CD14-positive monocyte (primary cell): Measurements from ENCODE around the gene GAD1. TPM values are rescaled to one million over a fixed set of nuclear protein-coding genes. Genes with fewer than 3 reads are reported as not detected.

Source experiments
- DNase-seq, 3 donors: peaks; one replicate each; pipeline ENCODE4 v3.0.0-alpha.2; 2011 to 2022
- H2AFZ ChIP-seq: 2 replicates; pipeline ENCODE4 v1.6.0; 2012; ENCODE audit warnings: mild to moderate bottlenecking, low read depth, low read length, inconsistent platforms; ENCODE audit not compliant: insufficient read depth, poor library complexity, severe bottlenecking
- H3K27ac ChIP-seq, 2 donors: 1 replicate in 1 of 2; 2 replicates in 1 of 2; pipeline ENCODE4 v1.5.1; 2012 to 2013; ENCODE audit warnings: low read length in 2 of 2, control low read depth in 1 of 2, inconsistent platforms in 1 of 2, low read depth in 1 of 2, mild to moderate bottlenecking in 1 of 2
- H3K27me3 ChIP-seq, 2 donors: one replicate each; pipeline versions ENCODE4 v1.6.0 to v1.6.1; 2011 to 2013; ENCODE audit warnings: low read length in 2 of 2; ENCODE audit not compliant: control insufficient read depth in 2 of 2, insufficient read depth in 2 of 2
- H3K36me3 ChIP-seq, 2 donors: replicated peaks in 1 of 2; 1 replicate in 1 of 2; 2 replicates in 1 of 2; pipeline versions ENCODE4 v1.5.1 to v1.6.1; 2012 to 2013; ENCODE audit warnings: low read length in 2 of 2, control low read depth in 1 of 2, inconsistent platforms in 1 of 2, mild to moderate bottlenecking in 1 of 2; ENCODE audit not compliant: insufficient read depth in 2 of 2, control insufficient read depth in 1 of 2
- H3K4me1 ChIP-seq, 2 donors: 1 replicate in 1 of 2; 2 replicates in 1 of 2; pipeline versions ENCODE4 v1.5.1 to v1.6.1; 2012 to 2013; ENCODE audit warnings: low read length in 2 of 2, control low read depth in 1 of 2, inconsistent platforms in 1 of 2, mild to moderate bottlenecking in 1 of 2, moderate library complexity in 1 of 2; ENCODE audit not compliant: insufficient read depth in 2 of 2, control insufficient read depth in 1 of 2
- H3K4me2 ChIP-seq: replicated peaks from 2 replicates; pipeline ENCODE3; 2012; ENCODE audit warnings: low read length, moderate library complexity, mild to moderate bottlenecking; ENCODE audit not compliant: poor library complexity, severe bottlenecking; ENCODE audit errors: extremely low read depth
- H3K4me3 ChIP-seq, 3 experiments: fragments of 200-600 bp in 1 of 3; sonication (generic) in 1 of 3; replicated peaks in 1 of 3; 1 replicate in 2 of 3; 2 replicates in 1 of 3; pipeline ENCODE4 v1.5.1; 2011 to 2013; ENCODE audit warnings: low read length in 3 of 3, mild to moderate bottlenecking in 3 of 3, control low read depth in 2 of 3, low read depth in 2 of 3, inconsistent platforms in 1 of 3, moderate library complexity in 1 of 3
- H3K79me2 ChIP-seq: 2 replicates; pipeline ENCODE4 v1.6.0; 2012; ENCODE audit warnings: mild to moderate bottlenecking, control low read depth, inconsistent platforms, low read length, moderate library complexity; ENCODE audit not compliant: insufficient read depth
- H3K9ac ChIP-seq: 2 replicates; pipeline ENCODE4 v1.6.0; 2017; ENCODE audit warnings: low read length, mild to moderate bottlenecking; ENCODE audit not compliant: insufficient read depth, poor library complexity, severe bottlenecking
- H3K9me3 ChIP-seq, 2 donors: replicated peaks in 1 of 2; 1 replicate in 1 of 2; 2 replicates in 1 of 2; pipeline versions ENCODE4 v1.5.1 to v1.6.1; 2012 to 2013; ENCODE audit warnings: low read length in 2 of 2, control low read depth in 1 of 2; ENCODE audit not compliant: control insufficient read depth in 1 of 2, insufficient read depth in 1 of 2
- H4K20me1 ChIP-seq: 2 replicates; pipeline ENCODE4 v1.6.0; 2012; ENCODE audit warnings: mild to moderate bottlenecking, low read length, control low read depth, moderate library complexity; ENCODE audit not compliant: insufficient read depth
- H3K27ac Mint-ChIP-seq, 7 donors: one replicate each; pipeline ENCODE4 v1.8.0; 2020; ENCODE audit warnings: mild to moderate bottlenecking in 7 of 7, mixed read lengths in 7 of 7, moderate library complexity in 6 of 7, inconsistent platforms in 2 of 7
- H3K27me3 Mint-ChIP-seq, 3 donors: one replicate each; pipeline ENCODE4 v1.8.0; 2021 to 2022; ENCODE audit warnings: low read depth in 3 of 3, mild to moderate bottlenecking in 3 of 3, mixed read lengths in 3 of 3, moderate library complexity in 3 of 3, inconsistent platforms in 1 of 3
- H3K36me3 Mint-ChIP-seq, 2 donors: one replicate each; pipeline ENCODE4 v1.8.0; 2020; ENCODE audit warnings: mixed read lengths in 2 of 2, inconsistent platforms in 1 of 2, mild to moderate bottlenecking in 1 of 2
- H3K4me1 Mint-ChIP-seq: one replicate; pipeline ENCODE4 v1.8.0; 2020; ENCODE audit warnings: mild to moderate bottlenecking, mixed read lengths
- H3K4me3 Mint-ChIP-seq, 2 donors: one replicate each; pipeline ENCODE4 v1.8.0; 2020; ENCODE audit warnings: mild to moderate bottlenecking in 2 of 2, mixed read lengths in 2 of 2, moderate library complexity in 1 of 2
- H3K9me3 Mint-ChIP-seq, 7 donors: one replicate each; pipeline ENCODE4 v1.8.0; 2020 to 2022; ENCODE audit warnings: mixed read lengths in 7 of 7, mild to moderate bottlenecking in 6 of 7, moderate library complexity in 6 of 7, inconsistent platforms in 2 of 7
- WGBS: methylation state at CpG from one replicate; pipeline ENCODE4 v1.1.5; 2013; ENCODE audit warnings: missing lambda C conversion rate; ENCODE audit not compliant: insufficient coverage; 5-methylcytosine and 5-hydroxymethylcytosine counted together
- intact Hi-C, 2 donors: fragments of 100-400 bp; cut with micrococcal nuclease; formaldehyde crosslinking; loops; one replicate each; pipeline versions ENCODE4 v1.15.0 to v1.15.1; 2023
- polyA plus RNA-seq, 3 donors: library from polyadenylated mRNA; depleted of rRNA in 1 of 3; unstranded in 2 of 3; stranded (reverse) in 1 of 3; fragments of 300-500 nt in 2 of 3; fragments of >200 nt in 1 of 3; fragmentation: Illumina TruSeq in 2 of 3; gene quantifications; 1 replicate in 2 of 3; 2 replicates in 1 of 3; pipeline ENCODE4 v1.2.3, GENCODE V29; 2012 to 2021
- TF ChIP-seq, protein P1 (sequence below): fragments of 200-600 bp; IDR thresholded peaks from one replicate; pipeline ENCODE4 v1.8.0; 2022; ENCODE audit warnings: antibody characterized with exemption, mild to moderate bottlenecking

The GAD1 gene
- polyA plus RNA-seq, 3 donors = 0.08 TPM; not detected in 2

DNA sequence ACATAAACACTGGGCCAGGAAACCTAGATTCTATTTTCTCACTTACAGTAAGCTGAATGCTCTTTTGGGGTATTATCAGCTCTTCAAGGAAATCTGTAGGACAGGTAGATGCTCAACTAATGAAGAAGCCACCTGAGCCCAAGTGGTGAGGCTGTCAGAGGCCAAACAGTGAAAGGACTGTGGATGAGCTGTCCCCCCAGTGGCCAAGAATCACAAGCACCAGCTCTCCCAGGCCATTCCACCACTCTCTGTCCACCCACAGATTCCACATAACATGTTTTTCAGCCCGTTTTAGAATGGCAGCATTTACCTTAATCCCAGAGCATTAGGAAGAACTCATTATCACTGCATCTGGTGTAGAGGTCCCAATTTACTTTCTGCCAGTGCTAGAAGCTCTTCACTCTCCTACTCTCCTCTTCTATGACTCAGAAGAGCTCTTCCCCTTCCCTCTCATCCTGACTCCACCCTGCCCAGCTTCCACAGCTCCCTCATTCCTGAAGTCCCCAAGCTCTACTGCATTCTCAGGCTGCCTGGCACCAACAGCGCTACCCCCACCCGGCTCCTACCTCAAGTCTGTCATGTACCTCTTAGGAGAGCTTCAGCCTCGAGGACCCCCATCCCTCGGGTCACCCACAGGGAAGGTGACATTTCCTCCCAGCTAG, 68.6 kb downstream of the GAD1 start:
- H3K9ac ChIP-seq = no peak overlapping the region
- Mint-ChIP-seq H3K27ac (no peak overlapping the region), H3K27me3 (peaks cover 1 to 11% (median 4%) of the 10 kb centered on the region in 3 donors), H3K9me3 (peaks cover 0 to 6% (median 1%) of the 10 kb centered on the region in 7 donors), H3K36me3 (no peaks in the 10 kb centered on the region), H3K4me3 (no peak overlapping the region), H3K4me1 (no peaks in the 10 kb centered on the region)
- intact Hi-C loops = no loop called here
- no peaks in the 10 kb centered on the region for H3K36me3 ChIP-seq
- no peak overlapping the region for H2AFZ ChIP-seq
- H3K27me3 ChIP-seq = no peaks in the 10 kb centered on the region
- no peaks in the 10 kb centered on the region for H4K20me1 ChIP-seq
- no peaks in the 10 kb centered on the region for H3K4me1 ChIP-seq
- H3K9me3 ChIP-seq = no peaks in the 10 kb centered on the region
- WGBS = 93% methylated on average over 5 of the region's 5 CpGs
- no peak for DNase-seq
- no peaks in the 10 kb centered on the region for H3K79me2 ChIP-seq
- H3K4me2 ChIP-seq = no peak overlapping the region
- no peak overlapping the region for H3K4me3 ChIP-seq
- no peak overlapping the region for H3K27ac ChIP-seq
- TF ChIP-seq, protein P1, sequence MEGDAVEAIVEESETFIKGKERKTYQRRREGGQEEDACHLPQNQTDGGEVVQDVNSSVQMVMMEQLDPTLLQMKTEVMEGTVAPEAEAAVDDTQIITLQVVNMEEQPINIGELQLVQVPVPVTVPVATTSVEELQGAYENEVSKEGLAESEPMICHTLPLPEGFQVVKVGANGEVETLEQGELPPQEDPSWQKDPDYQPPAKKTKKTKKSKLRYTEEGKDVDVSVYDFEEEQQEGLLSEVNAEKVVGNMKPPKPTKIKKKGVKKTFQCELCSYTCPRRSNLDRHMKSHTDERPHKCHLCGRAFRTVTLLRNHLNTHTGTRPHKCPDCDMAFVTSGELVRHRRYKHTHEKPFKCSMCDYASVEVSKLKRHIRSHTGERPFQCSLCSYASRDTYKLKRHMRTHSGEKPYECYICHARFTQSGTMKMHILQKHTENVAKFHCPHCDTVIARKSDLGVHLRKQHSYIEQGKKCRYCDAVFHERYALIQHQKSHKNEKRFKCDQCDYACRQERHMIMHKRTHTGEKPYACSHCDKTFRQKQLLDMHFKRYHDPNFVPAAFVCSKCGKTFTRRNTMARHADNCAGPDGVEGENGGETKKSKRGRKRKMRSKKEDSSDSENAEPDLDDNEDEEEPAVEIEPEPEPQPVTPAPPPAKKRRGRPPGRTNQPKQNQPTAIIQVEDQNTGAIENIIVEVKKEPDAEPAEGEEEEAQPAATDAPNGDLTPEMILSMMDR = no peak

DNA sequence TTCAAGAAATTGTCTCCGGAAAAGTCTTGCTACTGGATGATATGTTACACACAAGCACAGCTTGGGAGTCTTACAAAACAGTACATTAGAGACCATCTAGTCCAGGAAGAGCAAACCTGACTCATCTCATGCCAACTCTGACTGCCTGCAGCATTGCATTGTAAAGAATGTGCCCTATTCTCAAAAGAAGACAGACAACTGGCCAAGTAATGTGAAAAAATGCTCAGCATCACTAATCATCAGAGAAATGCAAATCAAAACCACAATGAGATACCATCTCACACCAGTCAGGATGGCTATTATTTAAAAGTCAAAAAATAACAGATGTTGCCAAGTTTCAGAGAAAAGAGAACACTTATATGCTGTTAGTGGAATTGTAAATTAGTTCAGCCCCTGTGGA, 69.7 kb downstream of the GAD1 start:
- no peak for DNase-seq
- Histone ChIP-seq H3K27me3 (no peaks in the 10 kb centered on the region), H3K9ac (no peak overlapping the region), H3K9me3 (no peaks in the 10 kb centered on the region), H3K36me3 (no peaks in the 10 kb centered on the region), H3K79me2 (no peaks in the 10 kb centered on the region), H2AFZ (no peak overlapping the region), H3K27ac (no peak overlapping the region), H3K4me1 (no peaks in the 10 kb centered on the region), H4K20me1 (no peaks in the 10 kb centered on the region), H3K4me3 (no peak overlapping the region), H3K4me2 (no peak overlapping the region)
- Mint-ChIP-seq H3K27ac (no peak overlapping the region), H3K9me3 (peaks cover 0 to 6% (median 1%) of the 10 kb centered on the region in 7 donors), H3K27me3 (peaks cover 1 to 10% (median 7%) of the 10 kb centered on the region in 3 donors), H3K36me3 (no peaks in the 10 kb centered on the region), H3K4me3 (no peak overlapping the region), H3K4me1 (no peaks in the 10 kb centered on the region)
- WGBS = 100% methylated on average over 1 of the region's 1 CpG
- TF ChIP-seq, protein P1 = no peak
- intact Hi-C loops = no loop called here
